GM18498 (cell line): ENCODE measurements around the gene SLC9A9.

Source experiments
- ATAC-seq: cut with Tn5 transposase; IDR thresholded peaks from one replicate; pipeline ENCODE4 v1.9.1; 2021; ENCODE audit warnings: mild to moderate bottlenecking, moderate library complexity; ENCODE audit not compliant: unreplicated experiment

The SLC9A9 gene

DNA sequence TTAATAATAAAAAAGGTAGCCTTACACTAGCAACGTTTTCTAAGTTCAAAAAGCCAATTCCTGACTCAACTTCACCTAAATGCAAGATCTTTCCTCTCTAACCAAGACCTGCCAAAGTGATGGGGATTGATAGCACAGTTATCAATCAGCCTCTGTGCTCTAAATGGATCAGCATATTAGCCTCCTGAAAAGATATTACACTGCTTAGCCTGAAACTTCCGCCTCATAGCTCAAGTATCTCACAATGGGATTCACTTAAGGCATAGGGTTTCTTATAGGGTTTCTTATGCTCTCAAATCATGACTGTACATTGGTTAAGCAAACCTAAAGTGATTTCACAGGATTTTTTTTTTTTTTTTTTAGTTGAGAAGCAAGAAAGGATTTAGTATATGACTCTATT is 436 bp upstream of the SLC9A9 start:
- peak; percentile 0 for ATAC-seq

DNA sequence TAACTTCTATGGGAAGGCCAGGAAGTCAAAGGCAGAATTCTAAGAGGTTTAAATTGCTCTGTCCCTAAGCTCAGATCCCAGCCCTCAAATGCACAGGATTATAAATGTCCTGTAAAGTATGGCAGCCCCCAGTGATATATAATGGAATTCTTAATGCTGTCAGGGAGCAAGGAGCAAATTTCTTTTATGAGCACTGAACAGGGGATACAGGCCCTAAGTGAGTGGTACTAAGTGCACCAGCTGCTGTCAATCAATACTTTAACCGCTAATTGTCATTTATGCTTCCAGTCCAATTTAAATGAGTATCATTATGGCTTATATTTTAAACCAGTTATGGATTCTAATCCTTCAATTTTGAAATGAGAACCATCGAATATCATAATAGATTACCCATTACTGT is 4.7 kb downstream of the SLC9A9 start:
- no peak for ATAC-seq

DNA sequence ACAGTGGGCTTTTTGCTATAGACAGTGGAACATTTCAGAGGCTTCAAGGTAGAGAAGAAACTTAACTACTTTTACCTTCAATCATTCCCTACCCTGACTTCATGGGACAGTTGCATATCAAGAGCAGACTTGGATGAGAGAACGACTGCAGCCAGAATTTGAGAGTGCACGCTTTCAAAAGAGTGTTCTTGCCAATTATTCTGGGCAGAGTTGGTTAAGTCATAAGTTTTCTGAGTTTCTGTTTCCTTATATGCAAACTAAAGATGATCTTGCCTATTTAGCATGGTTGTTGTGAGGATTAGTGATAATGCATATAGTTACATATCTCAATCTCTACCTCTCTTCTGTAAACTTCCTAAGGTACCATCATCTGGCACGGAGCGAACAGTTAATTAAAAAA is 7.6 kb downstream of the SLC9A9 start:
- ATAC-seq: peak; percentile 69

DNA sequence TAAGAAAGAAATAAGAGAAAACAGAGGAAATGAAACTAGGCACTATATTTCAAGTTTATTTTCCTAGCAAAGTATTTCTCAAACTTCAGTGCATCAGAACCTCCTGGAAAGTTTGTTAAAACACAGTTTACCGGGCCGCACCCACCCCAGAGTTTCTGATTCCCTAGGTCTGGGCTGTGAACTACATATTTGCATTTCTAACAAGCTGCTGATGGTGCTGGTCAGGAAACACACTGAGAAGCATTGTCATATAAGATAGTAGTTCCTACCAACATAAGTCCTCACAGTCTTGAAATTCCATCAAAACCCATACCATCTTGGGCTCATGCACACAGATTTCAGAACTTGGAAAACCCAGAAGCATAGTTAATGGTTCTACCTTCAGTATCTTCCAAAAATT is 8.3 kb downstream of the SLC9A9 start:
- no peak for ATAC-seq

DNA sequence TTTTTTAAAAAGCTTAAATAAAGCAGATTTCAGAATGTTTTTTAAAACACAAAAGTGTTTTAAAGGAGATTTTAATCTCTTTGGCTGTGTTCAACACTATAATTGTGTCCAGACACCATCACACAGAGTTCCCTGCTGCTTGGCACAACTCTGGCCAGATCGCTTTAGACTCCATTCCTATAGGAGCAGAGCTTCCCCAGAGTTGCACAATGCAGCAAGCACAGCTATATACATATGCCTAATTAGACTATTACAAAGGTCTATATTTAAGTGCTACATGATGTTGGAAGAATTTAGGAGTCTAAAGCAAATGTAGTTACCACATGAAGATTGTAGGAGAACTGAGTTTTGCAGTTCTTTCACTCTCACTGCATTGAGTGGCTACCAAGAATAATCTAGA is 11.2 kb downstream of the SLC9A9 start:
- ATAC-seq: no peak

DNA sequence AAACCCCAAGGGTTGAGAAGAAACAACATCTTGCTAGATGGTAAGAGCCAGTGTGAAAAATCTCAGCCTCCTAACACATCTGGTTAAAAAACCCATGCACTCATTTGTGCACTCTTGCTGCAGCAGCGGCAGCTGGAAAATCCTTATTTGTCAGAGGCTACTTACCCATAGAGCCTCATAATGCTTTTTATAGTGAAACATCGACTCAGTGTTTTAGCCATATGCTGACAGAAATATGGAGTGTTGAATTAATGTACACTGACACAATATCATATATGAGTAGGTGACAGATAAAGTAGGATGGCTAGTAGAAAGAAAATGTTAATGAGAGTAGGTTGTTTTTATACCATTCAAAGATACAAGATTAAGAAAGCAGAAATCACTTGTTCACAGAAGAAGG is 13.0 kb downstream of the SLC9A9 start:
- no peak for ATAC-seq

DNA sequence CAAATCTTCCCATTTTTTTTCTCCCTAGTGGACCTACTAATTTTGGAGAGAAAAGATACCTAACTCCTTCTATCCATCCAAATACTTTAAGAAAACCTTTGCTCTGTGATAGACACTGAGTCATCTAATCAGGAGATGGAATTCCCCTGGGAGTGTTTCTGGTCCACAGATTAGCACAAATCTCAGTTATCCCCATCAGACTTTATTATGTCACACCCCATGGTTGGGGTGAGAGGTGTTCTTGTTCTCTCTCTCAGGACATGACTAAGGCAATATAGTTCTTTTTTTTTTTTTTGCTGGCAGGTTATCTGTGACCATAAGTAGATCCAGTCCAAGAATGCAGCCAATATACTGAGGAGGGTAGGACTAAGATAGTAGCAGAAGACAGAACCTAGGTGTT is 15.8 kb downstream of the SLC9A9 start:
- peak; percentile 53 for ATAC-seq

DNA sequence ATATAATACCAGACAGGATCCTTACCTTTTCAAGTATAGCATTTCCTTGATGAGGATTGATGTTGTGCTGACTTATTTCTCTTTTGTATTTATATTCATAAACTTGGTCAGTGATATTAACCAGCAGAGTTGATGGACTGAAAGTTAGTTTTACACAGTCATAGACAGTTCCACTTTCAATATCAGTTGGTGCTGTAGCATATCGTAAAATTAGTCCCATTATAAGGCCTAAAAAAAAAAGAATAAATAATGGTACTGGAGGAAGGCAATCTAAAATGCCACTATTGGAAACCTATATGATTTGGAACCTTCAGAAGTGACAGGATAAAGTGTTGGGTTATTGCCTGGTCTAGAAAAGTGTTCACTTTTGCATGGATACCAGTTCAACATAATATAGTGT is 16.3 kb downstream of the SLC9A9 start:
- peak; percentile 80 for ATAC-seq

DNA sequence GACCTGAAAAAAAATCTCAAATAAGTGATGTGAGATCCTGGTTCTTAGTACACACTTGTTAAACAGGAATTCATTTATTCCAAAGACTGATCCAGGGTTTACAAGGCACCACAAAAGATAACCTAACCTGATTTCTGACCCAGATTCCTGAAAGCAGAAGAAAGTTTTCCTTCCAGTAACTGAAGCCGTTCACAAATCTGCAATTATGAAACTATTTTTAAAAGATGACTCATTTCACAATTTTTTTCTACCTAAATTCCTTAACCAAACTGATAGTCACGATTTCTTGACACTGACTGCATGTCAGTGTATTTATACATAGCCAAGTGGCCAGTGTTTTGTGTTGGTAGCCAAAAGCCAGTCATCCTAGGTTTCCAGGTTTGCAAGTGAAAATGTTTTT is 17.1 kb downstream of the SLC9A9 start:
- ATAC-seq: peak; percentile 33

DNA sequence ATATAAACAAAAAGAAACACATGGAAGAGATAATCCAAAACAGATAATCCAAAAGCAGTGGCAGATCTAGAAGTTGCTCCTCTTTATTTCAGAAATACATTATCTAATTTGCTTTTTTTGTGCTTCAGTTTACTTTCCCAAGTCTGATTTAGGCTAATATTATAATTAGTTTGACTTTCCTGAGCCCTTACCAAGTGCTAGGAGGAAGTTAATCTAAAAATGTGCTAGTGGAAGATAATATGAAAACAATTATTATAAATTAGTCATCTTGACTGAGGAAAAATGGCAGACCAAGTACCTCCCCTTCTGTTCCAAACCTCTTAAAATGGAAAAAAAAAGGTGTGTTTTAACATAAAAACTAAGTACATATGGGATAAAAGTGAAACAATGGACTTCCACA is 17.5 kb downstream of the SLC9A9 start:
- no peak for ATAC-seq

DNA sequence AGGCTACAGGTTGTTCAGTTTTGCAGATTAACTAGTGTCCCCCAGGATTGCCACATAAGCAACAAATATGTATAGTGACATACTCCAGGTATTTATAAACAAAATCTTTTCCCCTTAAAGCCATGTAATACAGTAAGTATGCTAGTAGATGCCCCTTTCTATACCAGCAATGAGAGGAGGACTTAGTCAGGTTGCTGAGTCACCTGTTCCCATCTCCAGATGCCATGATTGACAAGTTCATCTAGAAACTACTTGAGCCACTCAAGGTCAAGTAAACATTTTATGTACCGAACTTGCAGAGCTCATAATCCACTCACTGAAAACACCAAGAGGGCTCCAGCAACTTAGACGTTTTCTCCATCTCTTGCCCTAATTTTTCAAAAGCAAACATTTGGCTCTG is 18.2 kb downstream of the SLC9A9 start:
- ATAC-seq: no peak

DNA sequence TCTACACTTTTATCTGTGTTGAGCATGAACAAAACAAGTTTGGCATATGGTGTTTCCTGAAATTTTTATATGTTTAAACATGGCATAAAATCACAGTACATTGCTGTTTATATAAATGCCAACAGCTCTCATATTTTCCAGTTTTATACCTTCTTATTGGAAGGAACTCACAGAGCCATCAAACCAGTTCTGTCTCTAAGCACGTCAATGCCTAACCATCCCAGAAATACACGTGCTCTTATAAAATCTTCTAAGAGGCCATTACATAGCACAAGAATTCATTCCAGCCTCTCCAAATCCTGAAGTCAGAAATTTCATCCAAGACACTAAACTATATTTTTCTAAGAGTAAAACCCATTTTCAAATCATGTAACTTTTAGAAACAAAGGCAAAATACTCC is 20.8 kb downstream of the SLC9A9 start:
- ATAC-seq: no peak

DNA sequence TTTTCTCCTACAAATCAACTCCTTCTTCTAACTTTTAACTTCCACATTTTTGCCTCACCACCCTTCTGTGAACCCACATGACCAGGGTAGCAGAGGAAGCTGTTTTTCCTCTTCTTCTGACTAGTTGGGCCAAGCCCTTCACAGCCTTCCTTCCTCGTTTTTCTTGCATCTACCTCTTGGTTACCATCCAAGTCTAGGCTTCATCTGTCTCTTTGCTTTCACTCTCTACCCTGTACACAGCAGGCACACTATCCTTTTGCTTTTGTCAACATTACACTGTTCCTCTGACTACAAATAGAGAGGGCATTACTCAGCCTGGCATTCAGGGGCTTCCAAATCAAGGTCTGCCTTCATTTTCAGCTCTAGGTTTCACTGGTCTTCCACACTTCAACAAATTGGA is 22.0 kb downstream of the SLC9A9 start:
- no peak for ATAC-seq

DNA sequence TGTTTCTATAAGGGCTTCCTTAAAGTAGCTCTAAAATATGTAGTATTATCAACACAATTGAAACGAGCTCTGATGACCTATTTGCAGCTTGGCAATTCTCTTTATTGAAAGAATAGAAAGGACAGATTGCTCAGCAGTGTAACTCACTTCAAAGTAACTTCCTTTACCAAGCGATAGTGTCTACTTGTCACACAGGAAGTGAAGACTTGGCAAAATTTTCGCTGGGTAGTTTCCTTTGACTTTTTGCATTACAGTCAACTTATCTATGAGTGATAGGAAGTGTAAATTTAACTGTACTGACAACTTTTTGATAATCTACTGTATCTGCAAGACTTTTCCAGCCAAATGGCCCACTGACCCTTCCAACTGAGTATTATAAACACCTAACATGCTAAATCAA is 22.8 kb downstream of the SLC9A9 start:
- ATAC-seq: peak; percentile 84

DNA sequence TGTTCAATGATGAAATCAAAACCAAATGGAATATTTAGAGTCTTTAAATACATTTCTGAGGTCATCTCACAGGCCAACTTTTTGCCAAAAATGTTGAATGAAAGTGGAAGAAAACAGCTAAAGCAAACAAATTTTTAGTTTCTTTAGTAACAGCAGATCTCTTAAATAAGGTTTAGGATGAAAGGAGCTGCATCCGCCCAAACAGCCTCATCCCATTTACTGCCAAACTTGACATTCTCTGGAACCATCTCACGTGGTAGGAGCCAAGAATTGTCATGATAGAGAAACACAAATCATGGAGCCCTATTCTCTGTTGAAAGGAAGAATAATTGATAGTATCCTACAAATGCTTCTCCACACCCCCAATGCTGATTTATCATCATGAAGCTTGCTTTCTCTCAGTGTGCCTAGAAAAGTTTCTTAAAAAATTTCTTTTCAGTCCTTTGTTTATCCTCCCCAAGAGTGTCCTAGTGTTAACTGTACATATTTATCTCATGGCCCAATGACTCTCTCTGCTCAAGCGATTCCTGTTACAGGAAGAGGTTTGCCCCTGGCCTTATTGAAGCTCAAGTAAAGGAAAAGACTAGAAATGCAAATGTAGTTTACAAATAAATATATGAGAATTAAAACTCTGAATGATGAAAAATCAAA is 23.4 kb downstream of the SLC9A9 start:
- no peak for ATAC-seq

DNA sequence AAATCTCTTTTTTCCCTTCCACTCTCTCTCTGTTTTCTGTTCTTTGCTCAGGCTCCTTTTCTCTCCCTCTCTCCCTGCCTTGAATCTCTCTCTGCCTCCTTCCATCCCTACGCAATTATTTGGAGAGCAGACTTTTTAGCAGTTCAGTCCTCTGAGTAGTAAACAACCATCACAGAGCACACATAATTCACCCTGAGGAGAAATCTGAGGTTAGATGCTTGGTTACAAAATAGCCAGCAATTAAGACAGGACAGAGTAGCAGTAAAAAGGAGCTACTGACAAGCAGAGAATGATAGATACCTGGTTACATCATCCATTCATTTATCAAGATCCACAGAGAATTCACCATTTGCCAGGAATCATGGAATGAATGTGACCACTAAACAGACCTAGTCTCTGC is 25.5 kb downstream of the SLC9A9 start:
- ATAC-seq: no peak

DNA sequence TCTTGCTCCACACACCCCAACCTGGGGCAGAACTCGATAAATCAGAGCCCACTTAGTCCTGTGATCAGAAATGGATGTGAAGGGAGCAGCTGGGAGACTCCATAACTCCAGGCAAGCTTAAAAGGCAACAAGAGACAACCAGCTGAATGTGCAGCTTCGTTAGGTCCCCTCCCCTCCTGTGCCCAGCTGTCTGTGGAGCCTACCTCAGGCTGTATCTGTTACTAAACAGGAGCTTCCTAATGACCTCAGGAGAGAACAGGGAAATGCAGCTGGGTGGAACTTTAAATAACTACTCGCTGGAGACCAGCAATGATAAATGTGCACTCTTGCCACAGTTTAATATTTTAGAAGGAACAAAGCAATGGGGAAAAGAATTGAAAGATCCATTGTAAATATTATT is 25.9 kb downstream of the SLC9A9 start:
- no peak for ATAC-seq

DNA sequence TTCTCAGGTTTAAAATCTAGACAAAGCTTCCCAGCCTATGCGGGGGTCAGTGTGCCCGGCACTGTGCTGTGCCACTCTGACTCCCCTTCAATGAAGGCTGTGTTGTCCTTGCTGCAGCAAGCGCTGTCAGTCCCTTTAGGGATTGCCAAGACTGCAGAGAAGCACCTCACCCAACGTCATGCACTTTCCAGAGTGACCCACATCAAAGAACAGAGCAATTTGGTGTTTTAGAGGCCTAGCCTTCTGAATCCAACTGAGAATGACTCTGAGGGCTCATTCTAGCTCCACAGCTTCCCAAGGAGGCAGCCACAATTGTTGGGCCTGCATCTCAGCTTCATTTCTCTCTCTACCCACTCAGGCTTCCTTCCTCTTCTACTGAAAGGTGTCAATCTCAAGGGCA is 26.4 kb downstream of the SLC9A9 start:
- ATAC-seq: no peak

DNA sequence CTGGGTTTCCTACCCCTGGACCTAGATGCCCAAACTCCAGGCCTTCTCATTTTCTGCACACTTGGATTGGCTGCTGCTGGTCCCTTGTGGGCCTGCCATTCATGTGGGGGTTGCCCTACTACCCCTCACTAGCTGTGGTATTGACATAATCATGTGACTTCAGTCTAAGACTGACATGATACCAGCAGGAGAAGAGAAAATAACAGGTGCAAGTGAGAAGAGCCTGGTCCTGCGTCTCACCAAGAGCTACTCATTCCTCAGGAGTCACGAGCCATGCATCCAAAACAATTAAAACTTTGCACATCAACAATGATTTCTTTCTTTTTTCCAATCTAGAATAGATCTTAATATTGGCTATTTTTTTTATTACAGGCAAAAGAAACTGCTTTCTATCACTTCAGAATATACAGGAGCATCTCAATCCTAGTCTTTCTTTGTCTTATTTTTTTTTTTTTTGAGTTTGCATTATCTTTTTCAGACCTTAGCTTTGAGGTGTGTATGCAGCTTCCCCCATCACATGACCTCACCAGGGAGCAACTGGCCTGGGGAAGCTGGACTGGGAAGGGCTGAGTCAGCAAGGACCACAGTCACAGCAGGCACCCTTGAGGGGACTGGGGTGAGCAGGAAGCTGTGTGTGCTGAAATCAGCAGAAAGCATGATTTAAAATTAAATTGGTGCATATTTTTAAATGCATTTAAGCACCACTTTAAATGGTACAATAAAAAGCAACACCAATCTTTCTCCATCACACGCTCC is 27.6 kb downstream of the SLC9A9 start:
- ATAC-seq: no peak

DNA sequence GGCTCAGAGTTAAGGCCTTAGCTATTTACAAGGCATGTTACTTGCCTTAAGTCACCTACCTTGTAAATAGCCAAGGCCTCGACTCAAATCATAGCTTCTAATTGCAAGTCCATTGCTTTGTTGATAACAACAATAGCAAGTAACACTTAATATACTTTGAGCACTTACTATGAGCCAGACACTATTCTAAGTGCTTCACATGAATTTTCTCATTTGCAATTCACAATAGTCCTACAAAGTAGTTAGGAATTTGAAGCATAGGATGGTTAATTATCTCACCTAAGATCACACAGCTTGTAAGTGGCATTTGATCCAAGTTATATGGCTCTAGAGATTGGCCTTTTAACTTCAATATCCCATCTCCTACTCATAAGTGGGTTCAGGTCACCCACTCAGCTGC is 28.4 kb downstream of the SLC9A9 start:
- ATAC-seq: no peak

DNA sequence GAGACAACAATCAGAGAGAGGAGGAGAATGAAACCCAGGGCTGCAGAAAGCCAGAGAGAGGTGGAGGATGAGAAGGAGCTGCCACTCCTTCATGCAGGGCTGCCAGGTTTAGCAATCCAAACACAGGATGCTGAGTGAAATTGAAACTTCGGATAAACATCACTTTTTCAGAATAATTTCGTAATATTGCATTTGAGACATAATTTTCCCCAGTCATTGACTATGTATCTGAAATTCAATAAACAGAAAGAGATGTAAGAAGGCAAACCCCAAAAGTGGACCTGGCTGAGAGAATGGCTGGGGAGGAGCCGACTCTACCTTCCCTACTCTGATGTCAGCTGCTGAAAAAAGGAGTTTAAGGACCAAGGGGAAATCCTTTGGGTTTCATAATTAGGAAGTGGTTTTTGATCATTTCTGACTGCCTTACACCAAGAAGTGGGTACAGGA is 33.8 kb downstream of the SLC9A9 start:
- no peak for ATAC-seq

DNA sequence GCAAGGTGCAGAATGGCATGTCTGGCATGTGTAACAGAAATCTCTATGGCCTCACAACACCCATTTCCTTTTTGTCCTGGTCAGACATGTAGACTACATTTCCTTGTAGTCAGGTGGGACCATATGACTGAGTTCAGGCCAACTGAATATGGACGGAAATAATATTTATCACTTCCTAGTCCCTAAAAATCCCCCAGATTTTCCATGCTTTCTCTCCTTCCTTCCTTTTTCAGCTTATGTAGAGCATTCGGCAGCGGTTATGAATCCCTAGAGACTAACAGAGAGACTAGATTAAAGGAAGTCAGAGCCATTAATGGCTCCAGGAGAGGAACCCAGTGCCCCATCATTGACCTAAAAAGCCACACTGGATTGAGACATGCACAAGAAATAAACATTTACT is 35.8 kb downstream of the SLC9A9 start:
- no peak for ATAC-seq

DNA sequence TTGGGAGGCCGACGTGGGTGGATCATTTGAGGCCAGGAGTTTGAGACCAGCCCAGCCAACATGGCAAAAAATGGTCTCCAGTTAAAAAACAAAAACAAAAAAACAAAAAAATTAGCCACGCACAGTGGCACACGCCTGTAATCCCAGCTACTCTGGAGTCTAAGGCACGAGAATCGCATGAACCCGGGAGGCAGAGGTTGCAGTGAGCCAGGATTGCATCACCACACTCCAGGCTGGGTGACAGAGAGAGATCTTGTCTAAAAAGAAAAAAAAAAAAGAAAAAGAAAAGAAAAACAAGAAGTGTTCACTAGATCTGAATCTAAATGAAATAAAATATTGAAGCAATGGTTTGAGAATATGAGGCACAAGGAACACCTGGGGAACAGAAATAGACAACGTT is 36.7 kb downstream of the SLC9A9 start:
- ATAC-seq: no peak
